HepG2 (cell line): ENCODE data around the gene ONECUT2. TPM values are rescaled to one million over a fixed set of nuclear protein-coding genes. Genes with fewer than 3 reads are reported as not detected.

Experiments
- ATAD3A ChIP-seq: sonication (generic); formaldehyde crosslinking; IDR thresholded peaks from 2 replicates; pipeline ENCODE4 v1.4.0; 2020; ENCODE audit warnings: missing genetic modification reagents
- BRD4 ChIP-seq: sonication (generic); formaldehyde crosslinking; IDR thresholded peaks from 2 replicates; pipeline ENCODE4 v1.4.0; 2020; ENCODE audit warnings: missing genetic modification reagents
- RERE ChIP-seq: IDR thresholded peaks from 2 replicates; pipeline ENCODE4 v1.6.1; 2016; ENCODE audit warnings: low read depth, missing genetic modification reagents, missing compliant biosample characterization
- ZNF263 ChIP-seq: sonication (generic); formaldehyde crosslinking; IDR thresholded peaks from 2 replicates; pipeline ENCODE4 v1.4.0; 2020; ENCODE audit warnings: missing genetic modification reagents
- ZNF275 ChIP-seq: sonication (generic); formaldehyde crosslinking; IDR thresholded peaks from 2 replicates; pipeline ENCODE4 v1.8.0; 2022; ENCODE audit warnings: missing genetic modification reagents, mild to moderate bottlenecking, inconsistent platforms, borderline replicate concordance
- ZNF407 ChIP-seq: sonication (generic); formaldehyde crosslinking; IDR thresholded peaks from one replicate; pipeline ENCODE4 v1.5.1; 2020; ENCODE audit warnings: mild to moderate bottlenecking, missing genetic modification reagents; ENCODE audit errors: not compliant biosample characterization
- ZNF766 ChIP-seq: sonication (generic); formaldehyde crosslinking; IDR thresholded peaks from 2 replicates; pipeline ENCODE4 v1.5.0; 2020; ENCODE audit warnings: missing genetic modification reagents, borderline replicate concordance
- polyA plus RNA-seq, 8 experiments: library from polyadenylated mRNA; depleted of rRNA in 3 of 8; stranded (reverse) in 7 of 8; unstranded in 1 of 8; fragments of >200 nt; fragmentation: Illumina TruSeq in 4 of 8; extraction: Trizol in 4 of 8; gene quantifications; 2 replicates each; pipeline versions ENCODE4 v1.2.1 to v1.2.3, GENCODE V29; 2011 to 2016; ENCODE audit warnings: low read depth in 4 of 8, missing spikeins in 1 of 8, mixed read lengths in 1 of 8; ENCODE audit not compliant: insufficient read depth in 1 of 8
- total RNA-seq, 5 experiments: library from RNA; depleted of rRNA; stranded (reverse); fragments of >200 nt; fragmentation: Illumina TruSeq; extraction: Trizol; gene quantifications; 2 replicates each; pipeline ENCODE4 v1.2.3, GENCODE V29; 2016; ENCODE audit warnings: low read depth in 1 of 5

ONECUT2 gene
- total and polyA plus RNA-seq, 2 of the 13 experiments (the other 11 are each of a cell fraction or from before 2014, with no cell fraction given) = 3.0 to 3.2 TPM

GRCh38 chr18:57466745-57467409 lies 31.7 kb downstream of the ONECUT2 start (continued):
- TF ChIP-seq RERE (CRISPR knock-in tag) (no peak), ATAD3A (no peak), ZNF275 (no peak), BRD4 (CRISPR knock-in tag) (no peak), ZNF407 (CRISPR knock-in tag) (no peak), ZNF766 (CRISPR knock-in tag) (no peak), ZNF263 (CRISPR knock-in tag) (no peak)
